Type B pancreatic cell (in vitro differentiated cells): ENCODE measurements around the gene TLCD4. TPM values are rescaled to one million over a fixed set of nuclear protein-coding genes. Genes with fewer than 3 reads are reported as not detected.
"Not testable (repeated sequence)": the region's sequence is repeated elsewhere in the genome, so short reads cannot be mapped to it uniquely, and the experiment has no call there.

Experiments
- DNase-seq: peaks from one replicate; pipeline ENCODE4 v3.0.0; 2021; ENCODE audit warnings: mixed read lengths; ENCODE audit not compliant: unreplicated experiment; ENCODE audit errors: extremely low spot score
- H3K27ac Mint-ChIP-seq: 2 replicates; pipeline ENCODE4 v1.8.0; 2021; ENCODE audit warnings: mild to moderate bottlenecking, mixed read lengths
- H3K27me3 Mint-ChIP-seq: 2 replicates; pipeline ENCODE4 v1.8.0; 2021; ENCODE audit warnings: mixed read lengths
- H3K36me3 Mint-ChIP-seq: 2 replicates; pipeline ENCODE4 v1.8.0; 2021; ENCODE audit warnings: mixed read lengths
- H3K4me1 Mint-ChIP-seq: one replicate; pipeline ENCODE4 v1.8.0; 2021; ENCODE audit warnings: mixed read lengths; ENCODE audit not compliant: unreplicated experiment
- H3K4me3 Mint-ChIP-seq: 2 replicates; pipeline ENCODE4 v1.8.0; 2021; ENCODE audit warnings: mild to moderate bottlenecking, mixed read lengths
- H3K9me3 Mint-ChIP-seq: 2 replicates; pipeline ENCODE4 v1.8.0; 2021; ENCODE audit warnings: mixed read lengths
- total RNA-seq: library from RNA; stranded (reverse); gene quantifications from 2 replicates; pipeline ENCODE4 v1.2.1, GENCODE V29; 2021; ENCODE audit warnings: low replicate concordance
- TF ChIP-seq, protein P1 (sequence below): fragments of 200-600 bp; sonication (generic); conservative IDR thresholded peaks from 2 replicates; pipeline ENCODE4 v1.5.0; 2021; ENCODE audit warnings: antibody characterized with exemption, mild to moderate bottlenecking

TLCD4 gene
- total RNA-seq, 1 donor from 2014 or later, result 6.9 TPM

DNA sequence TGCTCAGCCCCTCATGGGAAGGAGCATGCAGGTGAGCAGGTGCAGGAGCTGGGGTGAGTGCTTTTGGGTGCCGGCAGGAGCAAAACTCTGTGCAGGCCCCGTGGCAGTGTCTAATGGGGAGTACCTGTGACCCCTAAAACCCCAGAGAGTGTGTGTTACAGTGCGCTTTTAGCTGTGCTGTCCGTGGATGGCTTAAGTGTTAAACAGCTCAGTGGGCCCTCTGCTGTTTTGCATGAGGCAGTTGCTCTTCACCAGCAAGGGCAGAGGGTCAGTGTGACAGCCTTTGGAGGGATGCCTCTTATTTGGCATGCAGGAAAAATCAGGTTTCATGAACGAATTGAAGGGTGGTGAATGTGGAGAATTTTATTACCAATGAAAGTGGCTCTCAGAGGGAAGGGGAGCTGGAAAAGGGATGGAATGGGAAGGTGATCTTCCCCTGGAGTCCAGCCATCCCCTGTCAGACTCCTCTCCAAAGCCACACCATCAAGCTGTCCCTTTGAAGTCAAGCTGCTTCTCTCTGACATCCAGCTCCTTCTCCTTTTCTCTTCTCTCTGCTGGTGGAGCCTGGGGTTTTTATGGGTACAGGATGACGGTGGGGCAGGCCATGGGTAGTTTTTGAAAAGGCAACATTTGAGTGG, 27.4 kb upstream of the TLCD4 start:
- Mint-ChIP-seq H3K9me3 (peaks cover 3% of the 10 kb centered on the region), H3K4me3 (no peak overlapping the region), H3K27ac (no peak overlapping the region), H3K27me3 (no peaks in the 10 kb centered on the region), H3K36me3 (no peaks in the 10 kb centered on the region), H3K4me1 (peaks cover 11% of the 10 kb centered on the region)
- DNase-seq, result no peak
- TF ChIP-seq, protein P1, sequence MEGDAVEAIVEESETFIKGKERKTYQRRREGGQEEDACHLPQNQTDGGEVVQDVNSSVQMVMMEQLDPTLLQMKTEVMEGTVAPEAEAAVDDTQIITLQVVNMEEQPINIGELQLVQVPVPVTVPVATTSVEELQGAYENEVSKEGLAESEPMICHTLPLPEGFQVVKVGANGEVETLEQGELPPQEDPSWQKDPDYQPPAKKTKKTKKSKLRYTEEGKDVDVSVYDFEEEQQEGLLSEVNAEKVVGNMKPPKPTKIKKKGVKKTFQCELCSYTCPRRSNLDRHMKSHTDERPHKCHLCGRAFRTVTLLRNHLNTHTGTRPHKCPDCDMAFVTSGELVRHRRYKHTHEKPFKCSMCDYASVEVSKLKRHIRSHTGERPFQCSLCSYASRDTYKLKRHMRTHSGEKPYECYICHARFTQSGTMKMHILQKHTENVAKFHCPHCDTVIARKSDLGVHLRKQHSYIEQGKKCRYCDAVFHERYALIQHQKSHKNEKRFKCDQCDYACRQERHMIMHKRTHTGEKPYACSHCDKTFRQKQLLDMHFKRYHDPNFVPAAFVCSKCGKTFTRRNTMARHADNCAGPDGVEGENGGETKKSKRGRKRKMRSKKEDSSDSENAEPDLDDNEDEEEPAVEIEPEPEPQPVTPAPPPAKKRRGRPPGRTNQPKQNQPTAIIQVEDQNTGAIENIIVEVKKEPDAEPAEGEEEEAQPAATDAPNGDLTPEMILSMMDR, result no peak

DNA sequence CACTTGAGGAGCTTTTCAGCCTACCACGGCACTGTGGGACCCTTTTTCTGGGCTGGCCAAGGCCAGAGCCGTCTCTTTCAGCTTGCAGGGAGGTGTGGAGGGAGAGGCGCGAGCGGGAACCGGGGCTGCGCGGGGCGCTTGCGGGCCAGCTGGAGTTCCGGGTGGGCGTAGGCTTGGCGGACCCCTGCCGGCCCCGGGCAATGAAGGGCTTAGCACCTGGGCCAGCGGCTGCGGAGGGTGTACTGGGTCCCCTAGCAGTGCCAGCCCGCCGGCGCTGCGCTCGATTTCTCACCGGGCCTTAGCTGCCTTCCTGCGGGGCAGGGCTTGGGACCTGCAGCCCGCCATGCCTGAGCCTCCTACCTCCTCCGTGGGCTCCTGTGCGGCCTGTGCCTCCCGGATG, 25.9 kb upstream of the TLCD4 start:
- H3K36me3 Mint-ChIP-seq, H3K27ac Mint-ChIP-seq, H3K4me3 Mint-ChIP-seq, H3K27me3 Mint-ChIP-seq, H3K9me3 Mint-ChIP-seq, DNase-seq: not testable (repeated sequence)
- peaks cover 11% of the 10 kb centered on the region for H3K4me1 Mint-ChIP-seq

DNA sequence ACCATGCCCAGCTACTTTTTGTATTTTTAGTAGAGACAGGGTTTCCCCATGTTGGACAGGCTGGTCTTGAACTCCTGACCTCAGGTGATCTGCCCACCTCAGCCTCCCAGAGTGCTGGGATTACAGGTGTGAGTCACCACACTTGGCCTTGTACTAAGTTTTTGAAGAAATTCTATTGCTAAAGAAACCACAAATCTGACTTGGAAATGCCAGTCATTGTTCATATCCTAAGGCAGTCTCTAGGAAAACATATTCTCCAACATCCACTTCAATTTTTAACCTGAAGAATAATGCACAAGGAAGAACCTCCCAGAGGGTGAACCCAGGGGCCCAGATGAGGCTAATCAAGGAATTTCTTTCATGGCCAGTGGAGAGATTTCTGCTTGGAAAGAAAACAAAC, 24.3 kb upstream of the TLCD4 start:
- H3K27me3 Mint-ChIP-seq, result not testable (repeated sequence)

DNA sequence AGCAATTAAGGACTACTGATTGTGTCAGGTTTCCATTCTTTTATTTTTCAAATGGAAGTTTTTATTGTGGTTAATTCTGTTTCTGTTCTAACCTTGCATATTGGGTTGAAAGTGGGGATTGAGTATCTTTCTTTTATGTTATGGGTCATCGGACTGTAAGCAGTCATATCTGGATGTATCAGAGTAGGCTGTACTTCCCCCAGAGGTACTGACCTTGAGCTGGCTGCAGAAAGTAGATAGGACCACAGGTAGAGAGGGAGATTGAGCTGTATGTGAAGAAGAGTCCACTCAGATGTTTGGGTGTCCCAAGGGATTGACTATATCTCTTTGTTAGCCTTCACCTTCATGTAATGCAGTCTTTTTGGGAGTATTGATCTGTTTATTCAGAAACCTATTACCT, 23.9 kb upstream of the TLCD4 start:
- TF ChIP-seq, protein P1, result no peak
- Mint-ChIP-seq H3K9me3 (peaks cover 3% of the 10 kb centered on the region), H3K4me1 (peaks cover 5% of the 10 kb centered on the region), H3K36me3 (no peaks in the 10 kb centered on the region), H3K4me3 (no peak overlapping the region), H3K27me3 (no peaks in the 10 kb centered on the region), H3K27ac (no peak overlapping the region)
- DNase-seq, result no peak

More for the DNA sequence above, 24.3 kb upstream of the TLCD4 start:
- not testable (repeated sequence) for H3K9me3 Mint-ChIP-seq, H3K4me1 Mint-ChIP-seq, DNase-seq, H3K36me3 Mint-ChIP-seq, H3K4me3 Mint-ChIP-seq, H3K27ac Mint-ChIP-seq

DNA sequence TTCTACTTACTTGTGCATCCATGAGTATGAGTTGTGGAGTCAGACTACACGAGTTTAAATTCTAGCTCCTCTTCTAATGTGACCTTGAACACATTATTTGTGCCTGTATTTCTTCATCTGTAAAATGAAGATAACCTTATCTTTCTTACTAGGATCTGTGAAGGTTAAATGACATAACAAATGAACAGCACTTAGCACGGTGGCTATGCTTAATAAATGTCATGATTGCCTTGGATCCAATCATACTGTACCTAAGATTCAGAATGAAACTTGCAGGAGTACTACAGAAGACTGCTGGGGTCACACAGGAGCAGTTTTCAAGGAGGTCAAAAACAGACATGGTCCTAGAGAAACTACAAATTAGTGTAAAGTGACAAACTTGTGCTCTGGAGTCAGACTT, 22.2 kb upstream of the TLCD4 start:
- TF ChIP-seq, protein P1, result no peak
- Mint-ChIP-seq H3K27me3 (no peaks in the 10 kb centered on the region), H3K27ac (no peak overlapping the region), H3K36me3 (no peaks in the 10 kb centered on the region), H3K4me1 (no peaks in the 10 kb centered on the region), H3K9me3 (no peaks in the 10 kb centered on the region), H3K4me3 (no peak overlapping the region)
- no peak for DNase-seq

DNA sequence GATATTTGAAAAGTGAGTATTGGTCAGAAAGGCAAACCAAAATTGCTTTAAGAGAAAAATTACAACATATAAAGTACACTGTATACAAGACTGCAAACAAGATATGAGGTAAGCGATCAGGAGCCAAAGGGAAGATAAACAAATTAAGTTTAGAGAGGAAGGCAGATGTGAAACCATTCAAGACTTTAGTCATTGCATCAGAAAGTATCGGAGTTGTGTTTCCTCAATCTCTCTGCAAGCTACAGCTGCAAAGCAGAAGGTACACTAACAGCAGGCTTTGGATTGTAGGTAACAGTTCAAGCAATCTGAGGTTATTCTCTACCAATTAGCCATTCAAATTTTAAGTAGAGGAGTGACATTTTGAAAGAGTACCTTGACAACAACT, 21.3 kb upstream of the TLCD4 start:
- no peaks in the 10 kb centered on the region for H3K36me3 Mint-ChIP-seq
- no peak overlapping the region for H3K4me3 Mint-ChIP-seq
- no peaks in the 10 kb centered on the region for H3K27me3 Mint-ChIP-seq
- no peak for DNase-seq
- no peaks in the 10 kb centered on the region for H3K9me3 Mint-ChIP-seq
- TF ChIP-seq, protein P1, result no peak
- no peaks in the 10 kb centered on the region for H3K4me1 Mint-ChIP-seq
- H3K27ac Mint-ChIP-seq, result no peak overlapping the region
